ENCODE measurements around the gene UBE2I. TPM values are rescaled to one million over a fixed set of nuclear protein-coding genes. Genes with fewer than 3 reads are reported as not detected.

Gene UBE2I
- total RNA-seq, 2 donors from 2014 or later: 101 to 143 TPM

- Histone ChIP-seq H3K9me3 (no peaks in the 10 kb centered on the region), H3K4me3 (no peak overlapping the region), H3K9ac (ENCODE audit: low read depth in 2 of 2, low read length in 2 of 2) (no peak overlapping the region), H3K27me3 (no peaks in the 10 kb centered on the region), H3K4me1 (no peaks in the 10 kb centered on the region), H3K36me3 (peaks cover 33% of the 10 kb centered on the region), H3K27ac (no peak overlapping the region)
- no peak for TF ChIP-seq CTCF (IDR thresholded peaks at IDR 0.05)
- DNase-seq: no peak
- intact Hi-C loops (cut with DNase I): no loop called here
Observed at GRCh38 chr16:1319041-1319440, 9.6 kb downstream of the UBE2I start.

DNA sequence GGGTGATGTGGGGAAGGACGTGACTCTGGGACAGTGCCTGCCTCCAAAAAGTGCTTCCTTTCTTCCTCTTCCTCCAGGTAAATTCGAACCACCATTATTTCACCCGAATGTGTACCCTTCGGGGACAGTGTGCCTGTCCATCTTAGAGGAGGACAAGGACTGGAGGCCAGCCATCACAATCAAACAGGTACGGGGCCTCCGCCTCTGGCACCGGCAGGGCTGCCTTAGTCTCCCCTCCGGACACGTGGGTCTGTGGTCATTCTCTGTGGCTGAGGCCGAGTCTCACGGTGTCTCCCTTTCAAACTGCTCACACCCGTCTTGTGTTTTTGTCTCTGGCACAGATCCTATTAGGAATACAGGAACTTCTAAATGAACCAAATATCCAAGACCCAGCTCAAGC lies 10.7 kb downstream of the UBE2I start:
- Histone ChIP-seq H3K9me3 (no peaks in the 10 kb centered on the region), H3K27ac (no peak overlapping the region), H3K27me3 (no peaks in the 10 kb centered on the region), H3K36me3 (peaks cover 40% of the 10 kb centered on the region), H3K9ac (ENCODE audit: low read depth in 2 of 2, low read length in 2 of 2) (no peak overlapping the region), H3K4me1 (no peaks in the 10 kb centered on the region), H3K4me3 (no peak overlapping the region)
- no peak for DNase-seq
- intact Hi-C loops (cut with DNase I): no loop called here
- TF ChIP-seq CTCF (IDR thresholded peaks at IDR 0.05): no peak

DNA sequence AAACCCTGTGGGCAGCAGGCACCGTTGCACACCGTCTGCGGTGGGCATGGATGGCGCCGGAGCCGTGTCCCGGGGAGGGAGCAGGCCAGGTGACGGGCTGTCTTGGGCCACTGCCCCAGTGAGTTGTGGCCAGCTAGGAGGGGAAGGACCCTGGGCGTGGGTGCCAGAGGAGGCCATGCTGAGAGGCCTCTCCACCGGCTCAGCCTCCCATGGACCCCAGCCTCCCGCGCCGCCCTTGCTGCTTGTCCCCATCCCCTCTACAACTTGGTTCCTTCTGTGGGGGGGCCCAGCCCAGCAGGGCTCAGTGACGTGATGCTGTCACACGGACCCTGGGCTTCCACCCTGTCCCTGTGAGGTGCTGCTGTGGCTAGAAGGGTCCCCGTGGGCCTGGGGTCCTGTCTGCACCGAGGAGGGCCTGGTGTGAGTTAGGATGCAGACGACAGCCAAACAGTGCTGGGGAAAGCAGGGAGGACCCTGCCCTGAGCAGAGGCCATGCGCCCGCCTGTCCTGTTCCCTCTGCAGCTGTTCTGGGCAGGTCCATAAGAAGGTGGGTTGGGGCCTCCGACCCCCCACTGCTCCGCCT lies 11.3 kb downstream of the UBE2I start:
- H3K36me3 ChIP-seq: peaks cover 37% of the 10 kb centered on the region
- intact Hi-C loops (cut with DNase I): no loop called here

GRCh38 chr16:1322407-1322806 lies 13.0 kb downstream of the UBE2I start:
- Histone ChIP-seq H3K4me1 (no peaks in the 10 kb centered on the region), H3K36me3 (peaks cover 33% of the 10 kb centered on the region), H3K27me3 (no peaks in the 10 kb centered on the region), H3K27ac (no peak overlapping the region), H3K9ac (ENCODE audit: low read depth in 2 of 2, low read length in 2 of 2) (no peak overlapping the region), H3K4me3 (no peak overlapping the region), H3K9me3 (no peaks in the 10 kb centered on the region)
- no peak for TF ChIP-seq CTCF (IDR thresholded peaks at IDR 0.05)
- intact Hi-C loops (cut with DNase I): no loop called here
- no peak for DNase-seq

More for the DNA sequence above, 11.3 kb downstream of the UBE2I start:
- Histone ChIP-seq H3K27me3 (no peaks in the 10 kb centered on the region), H3K9me3 (no peaks in the 10 kb centered on the region), H3K4me1 (no peaks in the 10 kb centered on the region), H3K4me3 (no peak overlapping the region), H3K27ac (no peak overlapping the region), H3K9ac (ENCODE audit: low read depth in 2 of 2, low read length in 2 of 2) (no peak overlapping the region)
- no peak for TF ChIP-seq CTCF (IDR thresholded peaks at IDR 0.05)
- no peak for DNase-seq

- H3K4me3 ChIP-seq: no peak overlapping the region
- H3K9me3 ChIP-seq: no peaks in the 10 kb centered on the region
- no peaks in the 10 kb centered on the region for H3K4me1 ChIP-seq
- H3K36me3 ChIP-seq: peaks cover 22% of the 10 kb centered on the region
- DNase-seq: no peak
- intact Hi-C loops (cut with DNase I): no loop called here
- TF ChIP-seq CTCF (IDR thresholded peaks at IDR 0.05): no peak
- H3K27me3 ChIP-seq: no peaks in the 10 kb centered on the region
- H3K9ac ChIP-seq (ENCODE audit: low read depth in 2 of 2, low read length in 2 of 2): no peak overlapping the region
- no peak overlapping the region for H3K27ac ChIP-seq
Observed at GRCh38 chr16:1323296-1324239, 14.1 kb downstream of the UBE2I start.

Measured in colonic mucosa (tissue), 4 donors.